ENCODE measurements around the gene IFNGR1. TPM values are rescaled to one million over a fixed set of nuclear protein-coding genes. Genes with fewer than 3 reads are reported as not detected.

The IFNGR1 gene
- total RNA-seq, 1 experiment from 2014 or later = 23.4 TPM

GRCh38 chr6:137222381-137222780 is 3.2 kb upstream of the IFNGR1 start:
- no peaks in the 10 kb centered on the region for H3K9me3 ChIP-seq (ENCODE audit: control insufficient read depth, insufficient read depth, low read depth, low read length)
- POLR2A ChIA-PET = no interaction called here

GRCh38 chr6:137219664-137220252 is 573 bp upstream of the IFNGR1 start:
- ATAC-seq (peak; percentile 7), DNase-seq (ENCODE audit: low read depth, low spot score) (no peak)
- intact Hi-C loops (cut with micrococcal nuclease; ENCODE audit: unreplicated experiment) = no loop called here
- BruUV-seq (replicated peaks) = no TSS peak
- in situ Hi-C loops (cut with HindIII; ENCODE audit: low pct_unique_long_range_greater_than_20kb, low sequenced_read_pairs) = no loop called here
- ChIA-PET CTCF (no interaction called here), POLR2A (interaction anchor here (0.5 kb wide), 1 partner anchor 945 kb away, joined by 3 read pairs; no protein-coding TSS in a partner anchor)
- Histone ChIP-seq H3K27me3 (ENCODE audit: control insufficient read depth, insufficient read depth, low read length) (no peaks in the 10 kb centered on the region), H3K27ac (ENCODE audit: low read length) (peak overlapping the region; percentile 96), H3K4me1 (ENCODE audit: control insufficient read depth, insufficient read depth, low read length) (peaks cover 23% of the 10 kb centered on the region), H3K36me3 (ENCODE audit: control insufficient read depth, insufficient read depth, low read length) (no peaks in the 10 kb centered on the region; the same call in 1 of the 2 replicates), H3K9me3 (ENCODE audit: control insufficient read depth, insufficient read depth, low read depth, low read length) (no peaks in the 10 kb centered on the region), H3K4me3 (ENCODE audit: low read depth in 2 of 2, low read length in 2 of 2) (peak overlapping the region; percentile 99)
- TF ChIP-seq, protein P1, sequence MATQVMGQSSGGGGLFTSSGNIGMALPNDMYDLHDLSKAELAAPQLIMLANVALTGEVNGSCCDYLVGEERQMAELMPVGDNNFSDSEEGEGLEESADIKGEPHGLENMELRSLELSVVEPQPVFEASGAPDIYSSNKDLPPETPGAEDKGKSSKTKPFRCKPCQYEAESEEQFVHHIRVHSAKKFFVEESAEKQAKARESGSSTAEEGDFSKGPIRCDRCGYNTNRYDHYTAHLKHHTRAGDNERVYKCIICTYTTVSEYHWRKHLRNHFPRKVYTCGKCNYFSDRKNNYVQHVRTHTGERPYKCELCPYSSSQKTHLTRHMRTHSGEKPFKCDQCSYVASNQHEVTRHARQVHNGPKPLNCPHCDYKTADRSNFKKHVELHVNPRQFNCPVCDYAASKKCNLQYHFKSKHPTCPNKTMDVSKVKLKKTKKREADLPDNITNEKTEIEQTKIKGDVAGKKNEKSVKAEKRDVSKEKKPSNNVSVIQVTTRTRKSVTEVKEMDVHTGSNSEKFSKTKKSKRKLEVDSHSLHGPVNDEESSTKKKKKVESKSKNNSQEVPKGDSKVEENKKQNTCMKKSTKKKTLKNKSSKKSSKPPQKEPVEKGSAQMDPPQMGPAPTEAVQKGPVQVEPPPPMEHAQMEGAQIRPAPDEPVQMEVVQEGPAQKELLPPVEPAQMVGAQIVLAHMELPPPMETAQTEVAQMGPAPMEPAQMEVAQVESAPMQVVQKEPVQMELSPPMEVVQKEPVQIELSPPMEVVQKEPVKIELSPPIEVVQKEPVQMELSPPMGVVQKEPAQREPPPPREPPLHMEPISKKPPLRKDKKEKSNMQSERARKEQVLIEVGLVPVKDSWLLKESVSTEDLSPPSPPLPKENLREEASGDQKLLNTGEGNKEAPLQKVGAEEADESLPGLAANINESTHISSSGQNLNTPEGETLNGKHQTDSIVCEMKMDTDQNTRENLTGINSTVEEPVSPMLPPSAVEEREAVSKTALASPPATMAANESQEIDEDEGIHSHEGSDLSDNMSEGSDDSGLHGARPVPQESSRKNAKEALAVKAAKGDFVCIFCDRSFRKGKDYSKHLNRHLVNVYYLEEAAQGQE (IDR thresholded peaks at IDR 0.05; ENCODE audit: insufficient read depth in 1 of 2, low read depth in 2 of 2, low read length in 1 of 2) = no peak
- TF ChIP-seq SIN3A (IDR thresholded peaks at IDR 0.05; ENCODE audit: borderline replicate concordance, insufficient read depth, low read depth, low read length) (no peak), TCF7L2 (IDR thresholded peaks at IDR 0.05; ENCODE audit: low read depth, low read length) (no peak)

More at GRCh38 chr6:137222381-137222780, 3.2 kb upstream of the IFNGR1 start:
- ATAC-seq (no peak), DNase-seq (ENCODE audit: low read depth, low spot score) (no peak)
- CTCF ChIA-PET = no interaction called here
- Histone ChIP-seq H3K27ac (ENCODE audit: low read length) (no peak overlapping the region), H3K27me3 (ENCODE audit: control insufficient read depth, insufficient read depth, low read length) (no peaks in the 10 kb centered on the region), H3K36me3 (ENCODE audit: control insufficient read depth, insufficient read depth, low read length) (no peaks in the 10 kb centered on the region; the same call in 1 of the 2 replicates), H3K4me3 (ENCODE audit: low read depth in 2 of 2, low read length in 2 of 2) (no peak overlapping the region), H3K4me1 (ENCODE audit: control insufficient read depth, insufficient read depth, low read length) (peaks cover 12% of the 10 kb centered on the region)
- intact Hi-C loops (cut with micrococcal nuclease; ENCODE audit: unreplicated experiment) (no loop called here), in situ Hi-C loops (cut with HindIII; ENCODE audit: low pct_unique_long_range_greater_than_20kb, low sequenced_read_pairs) (no loop called here)
- no TSS peak for BruUV-seq (replicated peaks)
- TF ChIP-seq CTCF (IDR thresholded peaks at IDR 0.05) (no peak), TCF7L2 (IDR thresholded peaks at IDR 0.05; ENCODE audit: low read depth, low read length) (no peak), POLR2AphosphoS5 (IDR thresholded peaks at IDR 0.05; ENCODE audit: low read depth, low read length) (no peak), SIN3A (IDR thresholded peaks at IDR 0.05; ENCODE audit: borderline replicate concordance, insufficient read depth, low read depth, low read length) (no peak)

DNA sequence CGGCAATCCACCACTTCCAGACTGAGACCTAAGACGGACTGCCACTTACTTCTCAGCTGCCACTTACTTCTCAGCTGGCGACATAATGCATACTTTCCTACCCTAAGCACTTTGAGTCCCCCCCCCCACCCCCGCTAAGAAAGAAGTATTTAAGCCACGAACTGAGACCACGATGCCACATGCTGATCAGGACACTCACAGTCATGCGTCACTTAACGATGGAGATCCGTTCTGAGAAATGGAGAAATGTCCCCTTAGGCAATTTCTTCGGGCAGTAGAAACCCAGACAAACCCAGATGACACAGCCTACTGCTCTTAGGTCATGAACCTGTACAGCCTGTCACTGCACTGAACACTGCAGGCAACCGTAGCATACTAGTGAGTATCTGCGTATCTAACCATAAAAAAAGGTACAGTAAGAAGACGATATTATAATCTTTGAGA is 690 bp downstream of the IFNGR1 start:
- H3K27me3 ChIP-seq (ENCODE audit: control insufficient read depth, insufficient read depth, low read length) = no peaks in the 10 kb centered on the region
- in situ Hi-C loops (cut with HindIII; ENCODE audit: low pct_unique_long_range_greater_than_20kb, low sequenced_read_pairs) = no loop called here
- peaks cover 23% of the 10 kb centered on the region for H3K4me1 ChIP-seq (ENCODE audit: control insufficient read depth, insufficient read depth, low read length)
- CTCF ChIA-PET = no interaction called here
- TF ChIP-seq TCF7L2 (IDR thresholded peaks at IDR 0.05; ENCODE audit: low read depth, low read length) = no peak
- POLR2A ChIA-PET = no interaction called here
- BruUV-seq (replicated peaks) = no TSS peak
- H3K4me3 ChIP-seq (ENCODE audit: low read depth in 2 of 2, low read length in 2 of 2) = peak overlapping the region; percentile 99
- intact Hi-C loops (cut with micrococcal nuclease; ENCODE audit: unreplicated experiment) = no loop called here
- no peaks in the 10 kb centered on the region for H3K9me3 ChIP-seq (ENCODE audit: control insufficient read depth, insufficient read depth, low read depth, low read length)
- H3K36me3 ChIP-seq (ENCODE audit: control insufficient read depth, insufficient read depth, low read length) = no peaks in the 10 kb centered on the region; the same call in 1 of the 2 replicates
- ATAC-seq (peak; percentile 68), DNase-seq (ENCODE audit: low read depth, low spot score) (peak; percentile 20)
- peak overlapping the region; percentile 96 for H3K27ac ChIP-seq (ENCODE audit: low read length)
